Measurements from ENCODE around the gene POR.
"Not testable (repeated sequence)": the region's sequence is repeated elsewhere in the genome, so short reads cannot be mapped to it uniquely, and the experiment has no call there.

The POR gene

DNA sequence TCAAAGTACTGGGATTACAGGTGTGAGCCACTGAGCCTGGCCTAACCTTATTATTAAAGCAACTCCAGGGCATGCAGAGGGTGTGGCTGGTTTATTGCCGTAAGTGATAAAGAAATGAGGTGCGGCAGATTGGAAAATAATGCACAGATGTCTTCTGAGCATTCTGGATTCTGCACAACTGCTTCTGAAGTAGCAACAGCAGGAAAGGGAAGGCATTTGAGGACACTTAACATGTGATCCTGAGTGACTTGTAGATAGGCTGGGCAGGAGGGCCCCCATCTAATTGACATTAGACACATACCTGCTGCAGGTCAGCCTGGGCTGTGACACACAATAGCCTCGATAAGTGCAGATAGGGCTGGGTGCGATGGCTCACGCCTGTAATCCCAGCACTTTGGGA is 30.5 kb upstream of the POR start:
- DNase-seq (ENCODE audit: low read depth in 1 of 2, low spot score in 1 of 2): no peak

- no peak for DNase-seq (ENCODE audit: low read depth in 1 of 2, low spot score in 1 of 2)
These were observed 29.9 kb upstream of the POR start for GRCh38 chr7:75885036-75885435.

GRCh38 chr7:75887669-75888369 is 27.1 kb upstream of the POR start:
- DNase-seq (ENCODE audit: low read depth in 1 of 2, low spot score in 1 of 2): no peak

GRCh38 chr7:75888464-75889222 is 26.3 kb upstream of the POR start:
- no peak for DNase-seq (ENCODE audit: low read depth in 1 of 2, low spot score in 1 of 2)

DNA sequence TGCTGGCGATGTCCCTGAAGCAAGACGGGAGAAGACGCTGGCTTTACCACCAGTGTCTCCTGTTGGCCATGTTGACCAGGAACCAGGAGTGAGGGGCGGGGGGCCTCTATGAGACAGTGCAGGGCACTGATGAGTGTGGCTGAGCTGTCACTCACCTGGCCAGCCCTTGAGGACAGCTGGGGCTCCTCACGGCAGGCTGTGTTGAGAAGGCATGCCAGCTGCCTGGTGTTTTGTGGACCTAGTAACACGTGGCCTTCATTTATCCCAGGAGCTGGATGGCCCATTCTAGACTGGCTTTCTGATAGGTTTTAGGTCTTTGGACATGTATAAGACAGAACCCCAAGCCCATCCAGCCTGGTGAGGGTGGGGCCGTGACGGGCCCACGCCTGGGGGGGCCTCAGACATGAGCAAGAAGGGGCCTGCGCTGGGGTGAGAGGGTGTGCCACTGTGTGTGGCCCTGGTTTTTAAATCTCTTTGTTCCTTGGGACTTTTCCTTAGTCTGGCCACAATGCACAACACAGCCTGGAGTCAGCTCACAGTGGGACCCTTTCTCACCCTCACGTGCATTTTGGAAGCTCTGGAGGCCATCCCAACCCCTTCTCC is 25.6 kb upstream of the POR start:
- no peak for DNase-seq (ENCODE audit: low read depth in 1 of 2, low spot score in 1 of 2)

- no peak for DNase-seq (ENCODE audit: low read depth in 1 of 2, low spot score in 1 of 2)
These were observed 25.1 kb upstream of the POR start for GRCh38 chr7:75889826-75890225.

DNA sequence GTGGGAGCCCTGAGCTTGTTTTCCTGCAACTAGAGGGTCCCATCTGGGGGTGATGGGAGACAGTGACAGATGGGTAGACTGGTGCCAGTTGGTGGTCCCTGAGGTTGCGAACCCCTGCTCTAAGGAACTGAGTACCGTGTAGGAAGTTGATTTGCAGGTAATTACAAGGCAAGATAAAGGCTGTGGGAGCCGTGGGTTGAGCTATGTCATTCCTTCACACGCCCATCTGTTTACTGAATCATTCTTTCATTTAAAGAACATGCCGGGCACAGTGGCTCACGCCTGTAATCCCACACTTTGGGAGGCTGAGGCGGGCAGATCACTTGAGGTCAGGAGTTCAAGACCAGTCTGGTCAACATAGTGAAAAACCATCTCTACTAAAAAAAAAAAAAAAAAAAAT is 23.7 kb upstream of the POR start:
- not testable (repeated sequence) for DNase-seq (ENCODE audit: low read depth in 1 of 2, low spot score in 1 of 2)

DNA sequence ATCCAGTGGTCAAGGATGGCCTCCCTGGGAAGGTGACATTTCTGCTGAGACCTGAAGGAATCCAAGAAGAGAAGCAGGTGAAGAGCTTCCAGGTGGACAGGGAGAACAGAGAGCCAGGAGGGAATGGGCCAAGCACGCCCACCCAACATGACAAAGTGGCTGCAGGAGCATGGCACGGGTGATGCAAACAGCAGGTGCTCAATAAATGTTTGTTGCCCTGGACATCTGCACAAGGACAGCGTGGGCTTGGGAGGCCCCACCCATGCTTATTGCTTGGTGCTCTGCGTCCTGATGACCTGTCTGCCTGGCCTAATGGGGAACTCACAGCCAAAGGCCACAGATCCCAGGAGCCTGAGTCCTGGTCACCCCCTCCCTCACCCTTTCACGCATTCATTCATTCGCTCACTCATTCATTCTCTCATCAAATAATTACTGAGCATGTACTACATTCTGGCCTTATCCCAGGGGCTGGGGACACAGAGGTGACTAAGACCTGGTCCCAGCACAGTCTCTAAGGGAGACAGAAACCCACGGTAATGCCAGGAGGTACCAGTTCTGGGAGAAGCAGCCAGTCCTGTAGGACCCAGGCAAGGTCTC is 23.0 kb upstream of the POR start:
- DNase-seq (ENCODE audit: low read depth in 1 of 2, low spot score in 1 of 2): no peak

DNA sequence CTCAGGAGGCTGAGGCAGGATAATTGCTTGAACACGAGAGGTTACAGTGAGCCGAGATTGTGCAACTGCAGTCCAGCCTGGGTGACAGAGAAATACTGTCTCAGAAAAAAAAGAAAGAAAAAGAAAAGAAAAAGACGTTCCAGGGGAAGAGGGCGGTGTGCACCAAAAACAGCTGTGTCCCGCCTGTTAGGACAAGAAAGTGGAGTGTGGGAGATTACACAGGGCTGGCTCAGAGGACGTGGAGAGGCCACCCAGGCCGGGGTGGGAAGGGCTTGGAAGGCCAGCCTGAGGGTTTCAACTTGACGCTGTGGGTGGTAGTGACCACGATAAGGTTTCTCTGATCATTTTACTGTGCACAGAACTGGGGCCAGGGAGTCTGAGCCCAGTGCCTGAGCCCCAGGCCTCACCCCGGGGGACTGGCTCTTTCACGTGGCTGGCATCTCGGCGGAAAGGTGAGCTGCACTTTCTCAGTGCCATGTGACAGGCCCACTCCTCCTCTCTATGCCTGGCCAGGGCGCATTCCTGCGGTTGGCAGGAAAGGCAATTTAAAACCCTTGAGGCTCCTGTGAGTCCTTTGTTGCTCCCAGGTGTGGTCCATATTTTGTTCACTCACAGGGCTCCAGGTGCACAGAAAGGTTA is 22.2 kb upstream of the POR start:
- DNase-seq (ENCODE audit: low read depth in 1 of 2, low spot score in 1 of 2): no peak

GRCh38 chr7:75896803-75897327 is 18.1 kb upstream of the POR start:
- no peak for DNase-seq (ENCODE audit: low read depth in 1 of 2, low spot score in 1 of 2)

GRCh38 chr7:75900617-75901315 is 14.2 kb upstream of the POR start:
- no peak for DNase-seq (ENCODE audit: low read depth in 1 of 2, low spot score in 1 of 2)

GRCh38 chr7:75905785-75906604 is 9.0 kb upstream of the POR start:
- no peak for DNase-seq (ENCODE audit: low read depth in 1 of 2, low spot score in 1 of 2)

GRCh38 chr7:75906991-75907667 is 7.8 kb upstream of the POR start:
- no peak for DNase-seq (ENCODE audit: low read depth in 1 of 2, low spot score in 1 of 2)

DNA sequence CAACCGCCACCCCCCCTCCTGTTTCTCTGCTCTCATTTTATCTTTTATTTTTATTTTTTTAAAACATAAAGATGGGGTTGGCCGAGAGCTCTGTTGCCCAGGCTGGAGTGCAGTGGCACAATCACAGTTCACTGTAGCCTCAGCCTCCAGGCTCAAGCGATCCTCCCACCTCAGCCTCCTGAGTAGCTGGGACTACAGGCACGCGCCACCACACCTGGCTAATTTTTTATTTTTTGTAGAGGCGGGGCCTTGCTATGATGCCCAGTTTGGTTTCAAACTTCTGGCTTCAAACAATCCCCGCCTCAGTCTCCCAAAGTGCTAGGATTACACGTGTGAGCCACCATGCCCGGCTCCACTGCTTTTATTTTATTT is 7.3 kb upstream of the POR start:
- DNase-seq (ENCODE audit: low read depth in 1 of 2, low spot score in 1 of 2): not testable (repeated sequence)

- no peak for DNase-seq (ENCODE audit: low read depth in 1 of 2, low spot score in 1 of 2)
These were observed 5.3 kb upstream of the POR start for GRCh38 chr7:75909521-75910132.

DNA sequence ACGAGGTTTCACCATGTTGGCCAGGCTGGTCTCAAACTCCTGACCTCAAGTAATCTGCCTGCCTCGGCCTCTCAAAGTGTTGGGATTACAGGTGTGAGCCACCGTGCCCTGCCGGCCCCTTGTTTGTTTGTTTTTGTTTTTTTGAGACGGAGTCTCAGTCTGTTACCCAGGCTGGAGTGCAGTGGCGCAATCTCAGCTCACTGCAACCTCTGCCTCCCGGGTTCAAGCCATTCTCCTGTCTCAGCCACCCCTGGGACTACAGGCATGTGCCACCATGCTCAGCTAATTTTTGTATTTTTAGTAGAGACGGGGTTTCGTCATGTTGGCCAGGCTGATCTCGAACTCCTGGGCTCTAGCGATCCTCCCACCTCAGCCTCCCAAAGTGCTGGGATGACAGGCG is 3.8 kb upstream of the POR start:
- DNase-seq (ENCODE audit: low read depth in 1 of 2, low spot score in 1 of 2): not testable (repeated sequence)

DNA sequence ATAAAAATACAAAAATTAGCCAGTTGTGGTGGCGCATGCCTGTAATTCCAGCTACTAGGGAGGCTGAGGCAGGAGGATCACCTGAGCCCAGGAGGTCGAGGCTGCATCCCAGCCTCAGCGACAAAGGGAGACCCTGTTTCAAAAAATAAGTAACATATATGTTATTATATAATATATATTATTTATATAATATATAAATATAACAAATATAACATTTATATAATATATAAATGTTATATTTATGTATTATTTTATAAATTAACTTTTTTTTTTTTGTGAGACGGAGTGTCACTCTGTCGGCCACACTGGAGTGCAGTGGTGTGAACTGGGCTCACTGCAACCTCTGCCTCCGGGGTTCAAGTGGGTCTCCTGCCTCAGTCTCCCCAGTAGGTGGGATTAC is 1.5 kb upstream of the POR start:
- DNase-seq (ENCODE audit: low read depth in 1 of 2, low spot score in 1 of 2): no peak

GRCh38 chr7:75914169-75914654 is 743 bp upstream of the POR start:
- DNase-seq (ENCODE audit: low read depth in 1 of 2, low spot score in 1 of 2): no peak
